Upper lobe of left lung (tissue), 4 donors: ENCODE results near the gene TSEN54.

Experiments
- POLR2A ChIP-seq, 4 donors: fragments of 450-650 bp; IDR thresholded peaks; one replicate each; pipeline ENCODE4 v1.5.1; 2016 to 2017; ENCODE audit warnings: antibody characterized with exemption in 4 of 4, mild to moderate bottlenecking in 2 of 4
- POLR2AphosphoS5 ChIP-seq, 2 donors: sonication (generic); formaldehyde crosslinking; IDR thresholded peaks; one replicate each; pipeline ENCODE4 v1.5.1; 2017; ENCODE audit warnings: antibody characterized with exemption in 2 of 2
- TF ChIP-seq, protein P1 (sequence below), 6 experiments: fragments of 450-650 bp in 4 of 6; fragments of 200-600 bp in 2 of 6; sonication (generic) in 2 of 6; IDR thresholded peaks; one replicate each; pipeline ENCODE4 v1.5.1; 2016 to 2019; ENCODE audit warnings: antibody characterized with exemption in 6 of 6

DNA sequence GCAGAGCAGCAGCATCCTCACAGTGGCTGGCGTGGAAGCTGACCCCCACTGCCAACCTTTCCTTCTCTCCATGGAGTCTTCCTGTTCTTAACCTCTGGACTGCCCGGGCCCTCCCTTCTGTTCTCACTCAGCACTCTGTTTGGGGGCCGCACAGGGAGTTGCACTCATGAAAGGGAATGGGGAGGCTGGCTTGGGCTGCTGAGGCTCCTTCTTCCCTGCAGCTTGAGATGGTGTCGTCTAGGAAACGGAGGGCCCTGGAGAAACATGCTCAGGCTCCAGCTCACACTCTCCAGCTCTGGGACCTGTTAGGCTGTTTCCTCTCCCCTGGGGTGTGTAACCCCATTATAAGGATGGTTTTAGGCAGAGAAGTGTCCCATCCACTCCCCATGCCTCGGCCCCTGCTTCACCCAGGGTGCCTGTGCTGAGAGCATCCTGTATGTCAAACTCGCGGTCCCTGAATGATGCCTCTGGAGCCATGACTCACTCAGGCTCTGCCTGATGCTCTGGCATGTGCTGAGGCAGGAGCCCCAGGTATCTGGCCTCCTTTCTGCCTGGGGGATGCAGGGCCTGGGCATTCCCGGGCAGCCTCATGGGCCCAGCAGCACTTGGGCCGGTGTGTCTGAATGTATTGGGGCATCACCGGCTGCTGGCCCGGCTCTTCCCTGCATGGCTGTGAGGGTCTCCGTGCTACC, 41.0 kb upstream of the TSEN54 start:
- TF ChIP-seq, protein P1, sequence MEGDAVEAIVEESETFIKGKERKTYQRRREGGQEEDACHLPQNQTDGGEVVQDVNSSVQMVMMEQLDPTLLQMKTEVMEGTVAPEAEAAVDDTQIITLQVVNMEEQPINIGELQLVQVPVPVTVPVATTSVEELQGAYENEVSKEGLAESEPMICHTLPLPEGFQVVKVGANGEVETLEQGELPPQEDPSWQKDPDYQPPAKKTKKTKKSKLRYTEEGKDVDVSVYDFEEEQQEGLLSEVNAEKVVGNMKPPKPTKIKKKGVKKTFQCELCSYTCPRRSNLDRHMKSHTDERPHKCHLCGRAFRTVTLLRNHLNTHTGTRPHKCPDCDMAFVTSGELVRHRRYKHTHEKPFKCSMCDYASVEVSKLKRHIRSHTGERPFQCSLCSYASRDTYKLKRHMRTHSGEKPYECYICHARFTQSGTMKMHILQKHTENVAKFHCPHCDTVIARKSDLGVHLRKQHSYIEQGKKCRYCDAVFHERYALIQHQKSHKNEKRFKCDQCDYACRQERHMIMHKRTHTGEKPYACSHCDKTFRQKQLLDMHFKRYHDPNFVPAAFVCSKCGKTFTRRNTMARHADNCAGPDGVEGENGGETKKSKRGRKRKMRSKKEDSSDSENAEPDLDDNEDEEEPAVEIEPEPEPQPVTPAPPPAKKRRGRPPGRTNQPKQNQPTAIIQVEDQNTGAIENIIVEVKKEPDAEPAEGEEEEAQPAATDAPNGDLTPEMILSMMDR (IDR thresholded peaks at IDR 0.05), result no peak
- TF ChIP-seq POLR2AphosphoS5 (IDR thresholded peaks at IDR 0.05) (no peak), POLR2A (IDR thresholded peaks at IDR 0.05) (no peak)
